D721Med (cell line): ENCODE results near the gene STAT5B.

ENCODE experiments used
- DNase-seq: peaks from one replicate; pipeline ENCODE4 v3.0.0; 2011; ENCODE audit warnings: low spot score; ENCODE audit not compliant: insufficient read length
- FAIRE-seq: peaks from 2 replicates; lab custom pipeline; 2011; peaks lifted over from hg19 to GRCh38; lab: Jason Lieb, UNC
- CTCF ChIP-seq: IDR thresholded peaks from 2 replicates; pipeline ENCODE4 v1.5.1; 2012; ENCODE audit warnings: mild to moderate bottlenecking, control low read depth; ENCODE audit not compliant: insufficient read depth; ENCODE audit errors: missing control alignments

STAT5B gene

GRCh38 chr17:42202696-42203095, 73.5 kb downstream of the STAT5B start:
- no peak for DNase-seq
- TF ChIP-seq CTCF = no peak
- no peak for FAIRE-seq

- FAIRE-seq (no peak), DNase-seq (no peak)
- no peak for TF ChIP-seq CTCF
These were observed 74.0 kb downstream of the STAT5B start for GRCh38 chr17:42202159-42202558.

- TF ChIP-seq CTCF = no peak
- DNase-seq (no peak), FAIRE-seq (no peak)
These were observed 74.8 kb downstream of the STAT5B start for GRCh38 chr17:42201458-42201772.

GRCh38 chr17:42200706-42201457, 75.3 kb downstream of the STAT5B start:
- TF ChIP-seq CTCF = no peak
- DNase-seq (no peak), FAIRE-seq (no peak)

- DNase-seq = no peak
- TF ChIP-seq CTCF = no peak
- FAIRE-seq = no peak
These were observed 76.7 kb downstream of the STAT5B start for GRCh38 chr17:42199416-42200011.

GRCh38 chr17:42198897-42199296, 77.3 kb downstream of the STAT5B start:
- FAIRE-seq = no peak
- no peak for TF ChIP-seq CTCF
- DNase-seq = no peak

- no peak for DNase-seq
- FAIRE-seq = no peak
- TF ChIP-seq CTCF = no peak
These were observed 78.5 kb downstream of the STAT5B start for GRCh38 chr17:42197564-42198156.
